HG03135 (cell line): ENCODE measurements around the gene CACNA2D4.

Experiments
- ATAC-seq: cut with Tn5 transposase; IDR thresholded peaks from one replicate; pipeline ENCODE4 v1.9.1; 2021; ENCODE audit warnings: mild to moderate bottlenecking, moderate library complexity; ENCODE audit not compliant: unreplicated experiment

CACNA2D4 gene

DNA sequence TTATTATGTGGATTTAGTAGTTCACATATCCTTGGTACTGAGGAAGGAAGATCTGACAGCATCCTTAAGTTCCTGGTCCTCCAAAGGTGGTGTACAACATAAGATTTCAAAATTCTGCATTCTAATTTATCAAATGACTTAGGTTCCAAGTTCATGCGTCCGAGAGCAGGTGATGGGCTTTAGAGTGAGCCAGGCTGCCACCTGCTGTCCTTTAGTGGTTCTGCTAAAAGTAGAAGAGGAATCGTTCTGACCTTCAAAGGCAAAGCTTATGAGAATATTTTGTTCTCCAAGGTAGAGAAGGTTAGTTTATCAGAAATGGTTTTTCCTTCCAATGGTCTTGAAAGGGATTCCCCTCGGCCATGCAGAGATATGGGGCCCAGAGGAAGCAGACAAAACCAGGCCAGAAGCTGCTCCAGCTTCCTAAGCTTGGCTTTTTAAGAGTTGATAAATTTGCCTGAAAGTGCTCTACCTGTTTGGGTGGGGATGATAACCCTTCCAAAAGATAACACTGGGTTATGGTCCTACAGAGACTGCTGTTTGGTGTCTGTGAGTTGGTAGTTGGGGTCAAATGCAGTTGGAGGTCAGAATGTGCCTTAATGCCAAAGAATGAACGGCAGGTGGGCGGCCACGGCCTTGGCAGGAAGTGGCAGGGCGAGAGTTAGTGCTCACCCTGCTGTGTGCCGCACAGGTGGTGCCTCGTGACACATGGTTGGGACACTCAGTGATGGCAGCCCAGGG, 127.2 kb downstream of the CACNA2D4 start:
- no peak for ATAC-seq

DNA sequence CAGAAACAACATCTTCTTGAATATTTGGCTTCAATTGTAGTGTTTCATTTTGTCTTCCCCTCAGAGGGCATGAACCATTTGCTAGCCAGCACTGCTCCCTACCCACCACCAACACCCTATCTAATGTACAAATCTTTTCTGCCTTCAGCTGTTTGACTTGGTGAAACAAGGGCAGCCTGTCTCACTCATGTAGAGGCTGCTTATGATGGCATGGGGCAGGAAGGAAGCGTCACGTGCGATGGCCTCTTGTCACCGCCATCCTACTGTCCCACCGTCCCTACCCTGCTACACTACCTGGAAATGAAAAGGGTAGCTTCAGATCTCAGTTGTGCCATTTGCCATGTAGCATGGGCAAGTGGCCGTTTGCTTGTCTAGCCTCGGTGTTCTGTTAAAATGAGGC, 128.0 kb downstream of the CACNA2D4 start:
- ATAC-seq = no peak

DNA sequence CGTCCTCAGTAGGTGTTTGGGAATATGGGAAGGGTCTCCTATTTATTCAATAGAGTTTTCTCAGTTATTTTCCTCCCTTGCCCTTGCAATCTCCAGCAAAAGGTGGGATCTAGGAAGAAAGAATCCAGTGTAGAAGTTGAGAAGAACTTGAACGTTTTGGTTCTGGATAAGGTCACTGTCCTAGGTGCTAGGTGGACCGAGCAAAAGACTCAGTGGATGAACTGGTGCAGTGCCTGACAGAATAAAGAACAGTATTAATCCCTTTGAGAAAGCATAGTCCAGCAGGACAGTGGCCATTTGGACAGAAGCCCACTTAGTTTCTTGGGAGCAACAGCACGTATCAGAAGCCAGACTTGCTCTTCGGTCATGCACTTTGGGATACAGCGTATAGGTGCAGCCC, 130.7 kb downstream of the CACNA2D4 start:
- ATAC-seq = no peak

DNA sequence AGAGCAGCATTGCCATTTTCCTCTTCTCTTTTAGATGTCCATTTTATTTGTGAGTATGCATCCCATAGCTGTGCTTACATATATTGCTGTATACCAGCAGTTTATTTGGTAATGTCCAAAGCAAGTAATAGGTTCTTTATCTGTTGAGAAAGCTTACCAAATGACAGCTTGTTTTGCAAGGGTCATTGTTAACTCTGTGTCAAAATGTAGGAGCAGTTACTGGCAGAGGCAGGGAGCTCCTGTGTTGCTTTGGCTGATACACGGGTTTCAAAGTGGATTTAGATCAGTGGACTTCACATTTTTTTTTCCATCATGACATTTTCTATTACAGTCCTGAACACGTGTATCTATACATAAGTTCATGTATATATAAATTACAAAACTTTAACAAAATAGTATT, 136.2 kb downstream of the CACNA2D4 start:
- ATAC-seq = no peak

DNA sequence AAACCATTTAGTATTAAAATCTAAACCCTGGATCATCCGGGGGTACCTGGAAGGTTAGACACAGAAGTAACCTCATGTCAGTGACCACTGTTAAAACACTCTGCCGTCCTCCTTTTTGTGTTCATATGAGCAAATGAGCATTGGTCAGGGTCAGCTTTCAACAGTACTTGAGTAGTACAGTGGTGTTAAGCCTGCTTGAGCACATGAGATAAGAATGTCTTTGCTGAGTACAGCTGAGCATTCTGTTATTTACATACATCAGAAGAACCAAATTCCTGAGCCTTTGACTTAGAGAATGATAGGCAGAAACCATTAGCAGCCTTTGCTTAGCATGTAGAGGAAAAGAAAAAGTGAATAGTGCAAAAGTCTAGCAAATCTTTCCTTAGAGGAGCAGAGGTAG, 136.7 kb downstream of the CACNA2D4 start:
- ATAC-seq = no peak

DNA sequence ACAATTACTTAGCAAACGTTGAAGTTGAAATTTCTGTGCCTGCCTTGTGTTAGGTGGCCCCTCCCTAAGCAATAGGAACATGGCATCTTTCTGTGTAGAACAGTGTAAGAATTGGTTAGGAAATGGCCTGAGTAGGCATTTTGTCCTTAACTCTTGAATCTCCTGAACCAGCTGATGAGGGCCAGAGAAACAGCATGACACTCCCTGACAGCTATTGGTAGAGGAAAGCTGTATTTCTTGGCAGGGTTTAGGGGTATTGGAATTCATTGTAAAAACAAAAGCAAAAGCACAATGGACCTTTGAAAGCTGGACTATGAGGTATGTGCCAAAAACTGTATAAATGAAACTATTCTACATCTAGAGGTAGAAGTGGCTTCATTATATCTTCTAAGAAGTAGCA, 138.7 kb downstream of the CACNA2D4 start:
- no peak for ATAC-seq

DNA sequence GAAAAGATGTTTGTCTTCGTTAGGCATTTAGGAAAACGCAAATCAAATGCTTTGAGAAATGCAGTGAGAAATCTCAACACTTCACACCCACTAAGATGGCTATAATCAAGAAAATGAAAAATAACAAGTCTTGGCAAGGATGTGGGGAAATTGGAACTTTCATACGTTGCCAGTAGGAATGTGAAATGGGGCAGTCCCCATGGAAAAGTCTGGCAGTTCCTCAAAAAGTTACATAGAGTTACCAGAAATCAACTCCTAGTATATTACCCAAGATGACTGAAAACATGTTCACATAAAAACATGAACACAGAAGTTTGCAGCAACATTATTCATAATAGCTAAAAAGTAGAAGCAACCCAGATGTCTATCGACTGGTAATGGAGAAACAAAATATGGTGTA, 139.5 kb downstream of the CACNA2D4 start:
- ATAC-seq = no peak

DNA sequence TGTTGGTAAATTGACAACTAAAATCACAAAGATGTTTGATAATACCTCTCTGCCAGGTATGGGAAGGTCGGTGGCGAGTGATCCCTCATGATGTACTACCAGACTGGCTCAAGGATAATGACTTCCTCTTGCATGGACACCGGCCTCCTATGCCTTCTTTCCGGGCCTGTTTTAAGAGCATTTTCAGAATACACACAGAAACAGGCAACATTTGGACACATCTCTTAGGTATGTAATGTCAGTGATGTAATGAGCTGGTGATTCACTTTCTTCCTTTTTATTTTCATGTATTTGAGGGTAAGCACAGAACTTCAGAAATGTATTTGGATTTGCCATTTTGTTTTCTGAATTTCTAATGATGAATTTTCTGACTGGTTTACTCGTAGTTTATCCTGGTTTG, 140.7 kb downstream of the CACNA2D4 start:
- ATAC-seq = no peak

DNA sequence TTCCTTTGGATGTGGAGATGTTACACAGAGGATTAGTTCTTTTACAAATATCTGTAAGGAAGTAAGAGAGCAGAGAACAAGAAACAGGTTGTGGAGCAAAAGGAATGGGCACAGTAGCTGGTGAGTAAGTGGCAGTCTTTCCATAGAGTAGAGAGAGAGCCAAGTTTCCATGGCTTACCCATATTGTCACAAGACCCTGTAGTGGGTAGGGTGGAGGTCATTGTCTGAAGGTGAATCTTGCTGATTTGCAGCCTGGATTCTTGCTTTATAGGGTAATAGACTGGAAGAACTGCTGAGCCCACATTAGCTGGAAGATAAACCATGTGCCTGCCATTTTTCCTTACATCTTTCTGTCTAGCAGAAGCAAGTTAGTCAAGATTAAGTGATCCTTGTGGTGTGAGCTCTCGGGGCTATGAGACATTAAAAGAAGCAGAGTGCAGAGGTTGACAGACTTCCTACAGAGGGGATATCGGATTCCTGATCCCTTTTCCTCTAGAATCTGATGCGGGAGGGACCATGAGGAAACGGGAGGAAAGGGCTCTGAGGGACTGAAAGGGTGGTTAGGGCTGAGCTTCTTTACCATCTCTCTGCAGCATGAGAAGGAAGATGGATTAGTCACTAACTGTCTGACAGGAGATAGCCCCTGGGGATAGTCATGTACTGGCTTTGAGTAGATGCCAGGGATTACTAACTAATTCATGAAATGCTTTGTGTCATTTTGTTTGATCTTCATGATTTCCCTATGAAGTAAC, 142.1 kb downstream of the CACNA2D4 start:
- no peak for ATAC-seq

DNA sequence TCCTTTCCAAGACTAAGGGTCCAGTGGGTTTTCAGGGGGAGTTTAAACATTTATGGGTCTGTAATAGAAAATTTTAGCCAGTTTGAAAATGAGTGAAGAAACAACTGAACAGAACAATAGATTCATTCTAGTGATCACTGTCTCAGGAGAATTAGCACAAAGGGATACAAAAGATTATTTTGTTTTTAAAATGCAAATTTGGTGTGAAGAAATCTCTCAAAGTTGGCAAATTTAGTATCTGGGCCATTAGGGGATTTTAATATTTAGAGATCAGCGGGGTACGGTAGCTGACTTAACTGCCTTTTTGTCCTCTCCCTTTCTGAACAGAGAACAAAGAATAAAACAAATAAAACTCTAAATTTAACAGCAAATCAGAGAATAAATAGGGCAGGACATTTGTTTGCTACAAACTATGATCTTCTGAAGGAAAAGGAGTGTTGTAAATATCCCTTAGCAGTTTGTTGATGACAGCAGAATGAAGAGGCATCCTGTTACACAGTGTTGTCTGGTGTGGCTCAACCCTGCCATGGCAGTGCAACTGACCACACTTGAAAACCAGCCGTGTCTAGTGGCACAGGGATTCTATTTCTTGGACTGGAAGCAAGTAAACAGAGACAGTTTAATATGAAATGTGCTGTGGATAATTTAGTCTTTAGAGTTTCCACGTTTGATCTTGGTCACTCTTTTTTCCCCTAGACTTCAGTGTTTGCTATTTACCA, 144.4 kb downstream of the CACNA2D4 start:
- ATAC-seq = no peak

DNA sequence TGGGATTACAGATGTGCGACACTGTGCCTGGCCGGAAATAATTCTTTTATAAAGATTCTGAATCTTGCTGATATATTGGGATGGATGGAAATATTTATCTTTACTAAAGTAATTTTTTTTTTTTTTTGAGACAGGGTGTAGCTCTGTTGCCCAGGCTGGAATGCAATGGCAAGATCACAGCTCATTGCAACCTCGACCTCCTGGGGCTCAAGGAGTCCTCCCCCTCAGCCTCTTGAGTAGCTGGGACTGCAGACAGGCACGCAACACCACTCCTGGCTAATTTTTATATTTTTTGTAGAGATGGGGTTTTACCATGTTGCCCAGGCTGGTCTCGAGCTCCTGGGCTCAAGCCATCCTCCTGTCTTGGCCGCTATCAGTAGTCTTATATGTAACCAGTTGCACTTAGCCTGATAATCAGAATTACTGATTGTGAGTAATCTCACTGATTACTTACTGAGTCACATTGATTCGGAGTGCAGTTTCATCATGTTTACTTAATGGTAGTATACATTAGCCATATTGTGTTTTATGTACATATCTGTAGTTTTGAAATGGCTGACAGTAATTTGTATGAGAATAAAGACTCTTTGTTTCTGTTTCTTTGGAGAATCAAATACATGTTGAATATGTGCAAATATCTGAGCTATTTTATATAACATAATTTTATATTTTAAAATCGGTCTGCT, 148.5 kb downstream of the CACNA2D4 start:
- no peak for ATAC-seq

DNA sequence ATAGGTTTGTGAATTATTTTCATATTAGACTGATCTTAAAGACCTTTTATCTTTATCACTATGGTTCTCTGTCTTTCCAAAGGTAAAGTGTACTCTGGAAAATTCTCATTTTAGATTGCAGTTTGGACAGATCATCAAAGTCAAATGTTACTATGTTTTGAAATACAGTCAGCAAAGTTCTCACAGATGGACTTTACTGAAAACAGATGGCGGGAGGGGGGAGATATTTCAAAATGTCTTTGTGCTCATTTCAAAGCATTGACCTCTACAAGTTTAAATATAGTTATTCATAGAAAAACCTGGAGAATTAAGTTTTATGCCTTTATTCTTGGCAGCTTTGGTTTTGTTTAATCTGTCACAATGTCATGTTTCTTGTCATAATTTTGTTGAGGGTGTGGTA, 149.8 kb downstream of the CACNA2D4 start:
- ATAC-seq = no peak

DNA sequence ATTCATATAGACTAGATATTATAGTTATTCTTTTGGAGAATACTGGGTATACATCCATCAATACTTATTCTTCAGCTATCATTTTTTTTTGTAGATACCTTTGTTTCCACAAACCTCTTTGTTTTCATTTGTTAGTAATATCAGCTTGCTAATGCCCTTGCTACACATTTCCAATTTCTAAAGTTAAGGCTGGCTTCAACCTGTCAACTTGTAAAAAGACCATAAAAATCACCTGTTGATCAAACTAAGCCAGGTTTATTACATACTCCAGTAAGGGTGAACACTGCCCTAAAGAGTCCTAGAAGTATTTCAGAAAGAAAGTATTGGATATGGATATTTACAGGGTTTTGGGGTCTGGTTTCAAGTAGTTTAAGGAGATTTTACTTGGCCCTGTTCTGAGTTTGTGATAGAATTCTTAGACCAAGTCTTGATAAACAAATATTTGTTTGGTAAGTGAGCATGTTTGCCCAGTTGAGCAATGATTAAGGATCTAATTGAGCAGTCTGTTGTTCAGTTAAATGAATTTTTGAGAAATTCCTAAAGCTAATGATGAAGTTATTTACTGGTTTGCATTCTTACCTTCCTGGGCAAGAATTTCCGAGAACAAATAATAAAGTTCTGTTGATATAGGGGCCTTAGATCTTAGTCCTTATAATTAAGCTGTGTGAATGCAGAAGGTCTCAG, 150.9 kb downstream of the CACNA2D4 start:
- no peak for ATAC-seq

DNA sequence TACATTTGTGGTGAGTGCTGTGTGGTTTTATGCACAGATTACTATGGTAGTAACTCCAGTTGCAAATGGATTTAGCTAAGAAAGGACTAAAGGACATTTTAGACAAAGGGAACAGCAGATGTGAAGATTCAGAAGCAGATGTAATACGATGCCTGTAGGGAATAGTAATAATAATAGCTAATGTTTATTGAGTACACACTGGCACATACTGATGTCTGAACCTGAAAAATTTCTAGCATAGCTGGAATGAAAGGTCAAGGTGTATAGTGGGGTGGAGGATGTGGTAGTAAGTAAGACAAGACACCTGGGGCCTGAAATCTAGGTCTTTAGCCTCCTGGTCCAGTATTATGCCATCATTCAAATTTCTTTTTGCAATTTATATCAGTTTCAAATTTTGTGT, 152.3 kb downstream of the CACNA2D4 start:
- ATAC-seq = no peak

DNA sequence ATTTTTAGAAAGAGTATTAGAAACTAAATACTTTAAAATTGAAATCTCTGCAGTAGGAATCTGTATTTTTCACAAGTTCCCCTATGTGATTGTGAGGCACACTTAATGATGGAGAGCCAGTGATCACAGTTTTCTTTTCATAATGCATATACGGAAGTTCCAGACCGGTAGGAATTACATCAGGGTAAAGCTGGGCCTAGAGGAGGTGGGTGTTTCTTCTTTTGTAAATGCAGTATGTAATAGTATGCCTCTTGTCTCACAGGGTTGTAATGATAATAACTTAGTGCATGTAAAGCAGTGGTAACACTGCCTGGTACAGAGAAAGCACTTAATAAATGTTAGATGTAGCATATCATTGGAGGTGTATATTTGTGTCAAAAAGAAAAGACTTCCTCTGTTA, 155.3 kb downstream of the CACNA2D4 start:
- no peak for ATAC-seq

DNA sequence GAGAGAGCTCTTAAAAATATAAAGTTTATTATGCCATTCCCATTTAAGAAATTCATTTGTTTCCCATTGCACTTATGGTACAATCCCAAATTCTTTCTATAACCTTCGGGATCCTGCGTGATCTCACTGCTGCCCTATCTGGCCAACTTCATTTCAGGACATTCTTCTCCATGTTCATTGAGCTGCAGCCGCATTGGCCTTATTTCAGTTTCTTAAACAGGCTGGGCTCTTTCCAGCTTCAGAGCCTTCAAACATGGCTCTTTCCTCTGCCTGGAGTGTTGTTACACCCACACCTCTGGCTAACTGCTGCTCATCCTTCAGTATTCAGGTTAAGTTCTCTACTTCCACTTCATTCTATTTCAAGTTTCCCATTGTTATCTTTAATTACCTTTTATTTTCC, 156.6 kb downstream of the CACNA2D4 start:
- no peak for ATAC-seq

DNA sequence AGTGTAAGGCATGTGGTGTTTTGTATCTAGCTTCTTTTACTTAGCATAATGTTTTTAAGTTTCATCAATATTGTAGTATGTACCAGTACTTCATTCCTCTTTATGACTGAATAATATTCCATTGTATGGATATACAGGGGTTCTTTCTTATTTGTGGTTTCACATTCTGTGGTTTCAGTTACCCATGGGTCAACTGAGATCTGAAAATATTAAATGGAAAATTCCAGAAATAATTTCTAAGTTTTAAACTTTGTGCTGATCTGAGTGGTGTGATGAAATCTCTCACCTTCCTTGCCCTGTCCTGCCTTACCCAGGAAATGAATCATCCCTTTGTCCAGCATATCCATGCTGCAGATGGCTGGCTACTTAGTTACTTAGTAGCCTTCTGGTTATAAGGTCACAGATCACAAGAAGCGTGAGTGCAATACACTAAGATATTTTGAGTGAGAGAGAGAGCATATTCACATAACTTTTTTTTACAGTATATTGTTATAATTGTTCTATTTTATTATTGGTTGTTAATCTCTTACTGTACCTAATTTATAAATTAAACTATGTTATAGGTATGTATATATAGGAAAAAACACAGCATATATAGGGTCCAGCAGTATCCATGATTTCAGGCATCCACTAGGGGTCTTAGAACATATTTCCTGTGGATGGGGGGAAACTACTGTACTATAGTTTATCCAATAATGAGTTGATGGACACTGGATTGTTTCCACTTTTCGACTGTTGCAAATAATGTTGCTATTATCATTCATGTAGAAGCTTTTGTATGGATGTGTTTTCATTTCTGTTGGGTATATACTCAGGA, 157.7 kb downstream of the CACNA2D4 start:
- ATAC-seq = no peak

DNA sequence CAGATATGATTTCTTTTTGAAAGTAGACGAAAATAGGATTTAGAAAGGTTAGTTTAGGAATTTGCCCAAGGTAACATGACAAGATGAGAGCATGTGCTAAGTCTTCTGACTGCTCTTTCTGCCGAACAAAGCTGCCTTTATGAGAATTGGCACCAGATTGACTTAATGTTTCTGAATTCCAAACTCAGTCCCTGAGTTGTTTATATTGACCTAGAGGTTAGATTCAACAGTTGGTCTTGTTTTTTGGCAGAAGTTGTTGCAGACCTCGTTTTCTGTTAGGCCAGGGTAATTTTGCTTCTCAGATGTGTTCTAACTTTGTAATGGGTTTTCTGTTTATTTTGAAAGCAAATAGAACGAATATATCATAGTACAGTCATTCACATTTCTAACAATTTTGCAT, 159.6 kb downstream of the CACNA2D4 start:
- no peak for ATAC-seq

DNA sequence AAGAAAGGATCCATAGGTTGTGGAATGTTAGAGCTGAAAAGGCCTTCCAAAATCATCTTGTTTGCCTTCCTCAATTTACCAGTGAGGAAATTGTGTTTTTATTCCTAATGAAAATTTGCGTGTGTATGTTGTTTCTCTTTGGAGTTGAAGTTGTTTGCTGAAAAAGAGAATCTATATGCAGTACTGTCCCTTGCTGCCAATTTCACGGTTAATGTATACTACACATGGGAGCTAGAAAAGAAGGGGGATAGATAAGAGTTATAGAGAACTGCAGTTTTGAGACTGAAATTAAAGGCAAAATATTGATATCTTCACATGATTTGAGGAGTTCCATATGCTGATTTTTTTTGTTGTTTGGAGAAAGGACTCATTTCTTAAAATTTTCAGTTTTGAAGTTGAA, 160.1 kb downstream of the CACNA2D4 start:
- no peak for ATAC-seq

DNA sequence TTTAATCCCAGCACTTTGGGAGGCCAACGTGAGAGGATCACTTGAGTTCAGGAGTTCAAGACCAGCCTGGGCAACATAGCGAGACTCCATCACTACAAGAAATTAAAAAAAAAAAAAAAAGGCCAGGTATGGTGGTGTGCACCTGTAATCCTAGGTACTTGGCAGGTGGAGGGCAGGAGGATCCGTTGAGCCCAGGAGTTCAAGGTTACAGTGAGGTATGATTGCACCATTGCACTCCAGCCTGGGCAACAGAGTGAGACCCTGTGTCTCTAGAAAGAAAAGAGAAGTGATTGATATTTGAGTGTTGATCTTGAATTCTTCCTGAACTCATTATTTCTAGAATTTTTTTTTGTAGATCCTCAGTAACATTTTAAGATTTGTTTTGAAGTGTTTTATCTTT, 168.2 kb downstream of the CACNA2D4 start:
- no peak for ATAC-seq
